Occipital lobe (tissue), 2 donors: ENCODE data around the gene RAD51. TPM values are rescaled to one million over a fixed set of nuclear protein-coding genes. Genes with fewer than 3 reads are reported as not detected.
"Not testable (repeated sequence)": the region's sequence is repeated elsewhere in the genome, so short reads cannot be mapped to it uniquely, and the experiment has no call there.

Experiments used
- DNase-seq: peaks from one replicate; lab custom pipeline; 2025; lab: John Stamatoyannopoulos, UW
- total RNA-seq: library from RNA; depleted of rRNA; stranded (reverse); fragments of >200 nt; gene quantifications from one replicate; pipeline ENCODE4 v1.2.3, GENCODE V29; 2014

Gene RAD51
- 0.47 TPM for total RNA-seq

DNA sequence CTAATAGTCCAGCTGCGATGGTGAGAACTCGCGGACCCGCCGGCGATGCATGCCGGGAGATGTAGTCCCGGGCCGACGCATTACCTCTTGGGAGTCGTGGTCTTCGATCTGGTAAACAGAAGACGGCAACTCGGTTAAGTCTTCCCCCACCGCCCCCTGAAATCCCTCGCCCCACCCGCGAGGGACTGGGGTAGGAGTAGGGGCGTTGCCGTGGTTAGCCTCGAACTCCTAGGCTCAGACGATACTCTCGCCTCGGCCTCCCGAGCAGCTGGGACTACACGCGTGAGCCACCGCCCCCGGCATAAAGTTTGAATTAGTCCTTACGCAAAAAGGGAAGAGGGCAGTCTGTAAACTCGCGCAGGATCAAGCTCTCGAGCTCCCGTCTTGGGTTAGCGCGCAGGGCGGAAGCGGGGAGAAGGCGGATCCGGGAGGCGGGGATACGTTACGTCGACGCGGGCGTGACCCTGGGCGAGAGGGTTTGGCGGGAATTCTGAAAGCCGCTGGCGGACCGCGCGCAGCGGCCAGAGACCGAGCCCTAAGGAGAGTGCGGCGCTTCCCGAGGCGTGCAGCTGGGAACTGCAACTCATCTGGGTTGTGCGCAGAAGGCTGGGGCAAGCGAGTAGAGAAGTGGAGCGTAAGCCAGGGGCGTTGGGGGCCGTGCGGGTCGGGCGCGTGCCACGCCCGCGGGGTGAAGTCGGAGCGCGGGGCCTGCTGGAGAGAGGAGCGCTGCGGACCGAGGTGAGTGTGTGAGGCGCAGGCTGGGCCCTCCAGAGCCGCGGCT lies at the start of gene RAD51:
Gene RAD51 (plus strand): TSS at position 487 of the 781 bp plus-strand sequence. CDS start 3,585 bp downstream, outside the sequence.
- peak; percentile 82 for DNase-seq

DNA sequence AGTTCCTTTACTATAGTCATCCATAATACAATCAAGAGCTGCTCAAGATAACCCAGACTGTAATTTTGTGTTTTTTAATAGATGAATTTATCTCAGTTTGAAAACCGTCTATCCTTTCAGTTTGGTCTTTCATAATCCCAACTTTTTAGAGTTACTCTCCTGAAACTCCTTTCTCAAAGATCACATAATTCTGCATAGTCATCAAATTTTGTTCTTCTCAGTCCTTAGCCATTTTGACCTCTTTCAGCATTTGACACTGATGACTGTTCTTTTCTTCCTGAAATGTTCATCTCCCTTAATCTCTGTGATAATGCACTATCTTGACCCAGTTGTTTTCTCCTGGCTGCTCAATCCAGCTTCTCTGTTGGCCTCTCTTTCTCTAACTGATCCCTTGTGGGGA lies 47.5 kb upstream of the RAD51 start:
- DNase-seq = no peak

DNA sequence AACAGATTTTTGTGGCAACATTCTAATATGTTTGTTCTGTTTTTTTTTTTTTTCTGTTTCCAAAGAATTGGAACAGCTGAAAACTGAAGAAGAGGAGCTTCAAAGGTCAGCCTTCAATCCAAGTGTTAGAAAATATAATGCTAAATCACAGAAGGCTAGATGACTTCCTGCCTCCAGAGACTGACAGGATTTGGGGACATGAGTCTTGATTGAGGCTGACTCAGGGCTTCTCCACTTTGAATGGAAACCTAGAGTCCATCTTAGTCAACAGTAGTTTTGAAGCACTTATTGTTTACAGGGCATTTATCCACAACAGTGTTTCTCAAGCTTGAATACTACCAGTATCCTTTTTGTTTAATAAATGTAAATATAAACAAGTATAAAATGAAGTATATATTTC lies 44.5 kb upstream of the RAD51 start:
- DNase-seq = no peak

DNA sequence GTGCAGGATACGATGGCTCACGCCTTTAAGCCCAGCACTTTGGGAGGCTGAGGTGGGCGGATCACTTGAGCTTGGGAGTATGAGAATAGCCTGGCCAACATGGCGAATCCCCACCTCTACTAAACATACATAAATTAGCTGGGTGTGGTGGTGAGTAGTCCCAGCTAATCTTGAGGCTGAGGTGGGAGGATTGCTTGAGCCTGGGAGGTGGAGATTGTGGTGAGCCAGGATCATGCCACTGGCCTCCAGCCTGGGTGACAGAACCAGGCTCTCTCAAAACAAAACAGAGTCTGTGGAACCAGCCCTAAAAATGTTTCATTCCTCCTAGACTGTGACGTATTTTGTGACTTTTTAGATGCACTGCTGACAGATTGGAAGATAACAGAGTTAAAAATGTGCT lies 34.3 kb upstream of the RAD51 start:
- no peak for DNase-seq

DNA sequence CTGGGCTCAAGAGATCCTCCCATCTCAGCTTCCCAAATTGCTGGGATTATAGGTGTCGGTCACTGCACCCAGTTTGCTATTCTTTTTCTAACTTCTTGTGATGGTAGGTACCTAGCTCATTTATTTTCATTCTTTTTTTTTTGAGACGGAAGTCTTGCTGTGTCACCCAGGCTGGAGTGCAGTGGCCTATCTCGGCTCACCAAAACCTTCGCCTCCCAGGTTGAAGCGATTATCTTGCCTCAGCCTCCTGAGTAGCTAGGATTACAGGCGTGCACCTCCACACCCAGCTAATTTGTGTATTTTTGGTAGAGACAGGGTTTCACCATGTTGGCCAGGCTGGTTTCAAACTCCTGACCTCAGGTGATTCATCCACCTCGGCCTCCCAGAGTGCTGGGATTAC lies 30.1 kb upstream of the RAD51 start:
- no peak for DNase-seq

DNA sequence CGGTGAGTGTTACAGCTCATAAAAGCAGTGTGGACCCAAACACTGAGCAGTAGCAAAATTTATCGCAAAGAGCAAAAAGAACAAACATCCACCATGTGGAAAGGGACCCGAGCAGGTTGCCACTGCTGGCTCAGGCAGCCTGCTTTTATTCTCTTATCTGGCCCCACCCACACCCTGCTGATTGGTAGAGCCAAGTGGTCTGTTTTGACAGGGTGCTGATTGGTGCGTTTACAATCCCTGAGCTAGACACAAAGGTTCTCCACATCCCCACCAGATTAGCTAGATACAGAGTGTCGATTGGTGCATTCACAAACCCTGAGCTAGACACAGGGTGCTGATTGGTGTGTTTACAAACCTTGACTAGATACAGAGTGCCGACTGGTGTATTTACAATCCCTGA lies 18.7 kb upstream of the RAD51 start:
- DNase-seq = not testable (repeated sequence)

DNA sequence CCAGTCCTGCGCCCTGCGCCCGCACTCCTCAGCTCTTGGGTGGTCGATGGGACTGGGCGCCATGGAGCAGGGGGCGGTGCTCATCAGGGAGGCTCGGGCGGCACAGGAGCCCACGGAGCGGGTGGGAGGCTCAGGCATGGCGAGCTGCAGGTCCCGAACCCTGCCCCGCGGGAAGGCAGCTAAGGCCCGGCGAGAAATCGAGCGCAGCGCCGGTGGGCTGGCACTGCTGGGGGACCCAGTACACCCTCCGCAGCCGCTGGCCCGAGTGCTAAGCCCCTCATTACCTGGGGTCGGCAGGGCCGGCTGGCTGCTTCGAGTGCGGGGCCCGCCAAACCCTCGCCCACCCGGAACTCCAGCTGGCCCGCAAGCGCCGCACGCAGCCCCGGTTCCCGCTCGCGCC lies 18.1 kb upstream of the RAD51 start:
- DNase-seq = not testable (repeated sequence)

DNA sequence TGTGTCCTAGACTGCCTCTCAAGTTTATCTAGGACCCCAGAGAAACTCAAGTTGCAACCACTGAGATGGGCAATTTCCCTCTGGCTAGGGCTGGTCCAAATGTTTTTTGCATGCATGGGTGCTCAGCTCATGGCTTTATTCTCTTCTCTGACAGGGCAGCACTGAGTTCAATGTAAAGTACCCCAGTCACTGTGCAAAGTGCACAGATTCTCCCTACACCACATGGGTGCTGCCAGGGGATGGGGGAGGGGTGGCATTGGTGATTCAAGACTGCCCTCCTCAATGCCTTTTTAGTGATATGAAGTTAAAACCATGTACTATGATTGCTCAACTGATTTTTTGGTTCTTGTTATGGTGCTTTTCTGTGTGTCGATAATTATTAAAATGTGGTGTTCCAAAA lies 14.8 kb upstream of the RAD51 start:
- DNase-seq = no peak

DNA sequence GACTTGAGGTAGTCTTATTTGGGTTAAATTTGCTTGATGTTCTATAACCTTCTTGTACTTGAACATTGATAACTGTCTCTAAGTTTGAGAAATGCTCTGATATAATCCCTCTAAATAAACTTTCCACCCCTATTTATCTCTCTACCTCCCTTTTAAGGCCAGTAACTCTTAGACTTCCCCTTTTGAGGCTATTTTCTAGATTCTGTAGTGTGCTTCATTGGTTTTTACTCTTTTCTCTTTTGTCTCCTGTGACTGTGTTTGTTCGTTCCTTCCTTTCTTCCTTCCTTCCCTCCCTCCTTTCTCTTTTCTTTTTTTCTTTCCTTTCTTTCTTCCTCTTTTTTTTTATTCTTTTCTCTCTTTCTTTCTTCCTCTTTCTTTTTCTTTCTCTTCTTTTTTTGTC lies 14.0 kb upstream of the RAD51 start:
- not testable (repeated sequence) for DNase-seq

DNA sequence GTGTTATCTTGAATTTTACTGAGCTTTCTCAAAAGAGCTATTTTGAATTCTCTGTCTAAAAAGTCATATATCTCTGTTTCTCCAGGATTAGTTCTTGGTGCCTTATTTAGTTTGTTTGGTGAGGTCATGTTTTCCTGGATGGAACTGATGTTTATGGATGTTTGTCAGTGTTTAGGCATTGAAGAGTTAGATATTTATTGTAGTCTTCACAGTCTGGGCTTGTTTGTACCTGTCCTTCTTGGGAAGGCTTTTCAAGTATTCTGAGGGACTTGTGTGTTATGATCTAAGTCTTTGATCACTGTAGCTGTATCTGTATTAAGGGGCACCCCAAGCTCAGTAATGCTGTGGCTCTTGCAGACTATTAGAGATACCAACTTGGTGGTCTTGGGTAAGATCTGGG lies 10.6 kb upstream of the RAD51 start:
- no peak for DNase-seq

DNA sequence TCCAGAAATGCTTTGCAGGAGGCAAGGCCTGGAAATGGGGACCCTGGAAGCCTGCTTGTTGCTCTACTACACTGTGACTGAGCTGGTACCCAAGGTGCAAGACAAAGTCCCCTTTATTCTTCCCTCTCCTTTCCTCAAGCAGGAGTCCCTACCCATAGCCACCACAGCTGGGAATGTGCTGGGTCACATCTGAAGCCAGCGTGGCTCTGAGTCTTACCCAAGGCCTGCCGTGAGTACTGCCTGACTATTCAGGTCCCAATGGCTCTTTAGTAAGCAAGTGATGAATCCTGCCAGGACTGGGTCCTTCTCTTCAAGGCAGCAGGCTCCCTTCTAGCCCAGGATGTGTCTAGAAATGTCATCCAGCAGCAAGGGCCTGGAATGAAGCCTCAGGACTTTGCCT lies 9.6 kb upstream of the RAD51 start:
- no peak for DNase-seq

DNA sequence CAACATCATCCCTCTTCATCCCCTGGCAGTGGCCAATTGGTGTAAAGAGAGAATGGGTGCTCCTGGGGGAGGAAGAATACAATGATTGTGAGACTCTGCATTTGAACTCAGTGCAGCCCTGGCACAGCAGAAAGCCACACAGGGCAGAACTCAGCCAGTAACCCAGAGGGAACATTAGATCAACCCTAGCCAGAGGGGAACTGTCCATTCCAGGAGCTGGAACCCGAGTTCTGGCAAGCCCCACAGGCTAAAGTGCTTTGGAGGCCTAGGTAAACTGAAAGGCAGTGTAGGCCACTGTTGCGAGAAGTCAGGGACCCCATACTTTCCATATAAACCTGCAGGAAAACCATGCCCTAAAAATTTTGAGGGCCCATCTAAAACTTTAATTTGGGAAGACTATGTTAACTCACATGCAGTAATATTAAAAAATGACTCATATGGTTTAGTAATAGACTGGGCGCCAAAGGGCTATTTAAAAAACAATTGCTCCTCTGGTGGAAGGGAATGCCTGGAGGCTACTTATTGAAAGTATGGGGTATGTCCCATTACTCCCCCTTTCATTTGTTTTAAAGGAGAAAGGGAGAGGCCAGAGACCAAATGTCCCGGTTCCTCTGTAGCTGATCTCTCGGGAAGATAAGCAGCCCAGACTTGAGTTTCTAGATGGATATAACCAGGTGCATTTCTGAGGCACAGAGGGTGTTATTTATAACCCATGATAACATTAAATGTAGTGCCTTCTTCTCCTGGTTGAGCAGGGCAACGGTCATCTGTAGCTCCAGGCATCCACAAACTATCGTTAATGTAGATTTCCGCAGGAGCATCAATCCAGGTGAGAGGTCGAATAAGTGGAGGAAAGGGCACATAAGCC lies 5.8 kb upstream of the RAD51 start:
- no peak for DNase-seq

DNA sequence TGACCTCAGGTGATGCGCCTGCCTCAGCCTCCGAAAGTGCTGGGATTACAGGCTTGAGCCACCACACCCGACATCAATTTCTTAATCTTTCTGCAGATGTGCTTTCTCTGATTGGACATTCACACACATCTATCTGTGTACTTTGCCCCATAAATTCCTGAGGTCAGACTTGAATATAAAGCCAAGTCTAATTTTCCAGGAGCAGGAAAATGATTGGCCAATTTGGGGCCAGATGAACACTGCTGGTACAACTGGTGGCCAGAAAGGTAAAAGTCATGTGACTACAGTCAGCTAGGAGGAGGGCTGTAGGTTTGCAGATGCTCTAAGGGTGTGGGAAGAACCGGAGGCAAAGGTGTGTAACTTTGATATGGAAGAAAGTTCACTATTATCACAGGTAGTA lies 3.2 kb upstream of the RAD51 start:
- DNase-seq = no peak

DNA sequence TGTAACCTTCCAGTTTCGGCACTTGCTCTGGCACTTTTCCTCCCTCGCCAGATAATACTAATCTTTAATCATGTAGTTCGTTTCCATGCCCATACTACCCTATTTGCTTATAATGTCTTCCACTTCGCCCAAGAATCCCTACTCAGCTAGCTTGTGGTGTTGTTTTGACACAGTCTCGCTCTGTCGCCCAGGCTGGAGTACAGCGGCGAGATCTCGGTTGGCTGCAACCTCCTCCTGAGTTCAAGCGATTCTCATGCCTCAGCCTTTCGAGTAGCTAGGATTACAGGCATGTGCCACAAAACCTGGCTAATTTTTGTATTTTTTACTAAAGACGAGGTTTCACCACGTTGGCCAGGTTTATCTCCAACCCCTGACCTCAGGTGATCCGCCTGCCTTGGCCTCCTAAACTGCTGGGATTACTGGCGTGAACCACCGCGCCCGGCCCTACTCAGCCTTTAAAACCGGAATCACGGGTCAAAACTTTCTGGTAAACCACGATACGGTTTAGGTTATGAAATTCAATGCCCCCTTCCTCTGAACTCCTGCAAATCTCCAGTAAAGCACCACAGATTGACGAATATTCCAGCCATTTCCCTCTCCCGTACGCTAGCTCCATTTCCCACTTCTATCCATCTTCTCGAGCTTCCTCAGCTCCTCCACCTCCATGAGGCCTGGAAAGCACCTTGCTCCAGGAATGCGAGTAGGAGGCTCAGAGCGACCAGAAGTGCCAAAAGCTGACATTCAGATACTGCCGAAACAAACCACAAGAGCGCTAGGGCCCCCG lies 878 bp upstream of the RAD51 start:
- no peak for DNase-seq

DNA sequence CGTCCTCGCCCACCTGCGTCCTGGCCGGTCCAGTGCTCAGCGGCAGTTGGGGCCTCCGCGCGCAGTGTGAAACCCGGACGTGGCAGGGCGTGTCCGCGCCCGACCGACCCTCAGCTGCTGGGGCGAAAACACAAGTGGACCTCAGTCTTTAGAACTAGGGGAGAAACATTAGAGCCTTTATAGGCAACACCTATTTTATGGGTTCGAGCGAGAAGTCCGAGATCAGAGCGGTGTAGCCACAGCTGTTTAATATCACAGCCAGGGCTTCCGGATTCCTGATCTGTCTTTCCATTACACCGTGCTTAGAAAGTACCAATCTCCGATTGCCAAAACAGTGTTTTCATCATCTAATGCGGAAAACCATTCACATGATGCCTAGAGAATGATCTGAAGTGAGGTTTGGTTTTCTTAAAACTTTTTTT lies 506 bp downstream of the RAD51 start:
- peak; percentile 15 for DNase-seq

DNA sequence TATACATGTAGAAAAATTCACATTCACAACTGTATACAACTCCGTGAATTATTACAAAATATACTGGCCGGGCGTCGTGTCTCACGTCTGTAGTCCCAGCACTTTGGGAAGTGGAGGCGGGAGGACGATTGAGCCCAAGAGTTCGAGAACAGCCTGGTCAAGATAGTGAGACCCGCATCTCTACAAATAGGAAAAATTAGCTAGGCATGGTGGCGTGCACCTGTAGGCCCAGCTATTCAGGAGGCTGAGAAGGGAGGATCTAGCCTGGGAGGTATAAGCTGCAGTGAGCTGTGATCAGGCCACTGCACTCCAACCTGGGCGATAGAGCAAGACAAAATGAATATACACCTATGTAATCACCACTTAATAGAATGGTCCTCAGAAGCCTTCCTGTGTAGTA lies 1.3 kb downstream of the RAD51 start:
- no peak for DNase-seq

DNA sequence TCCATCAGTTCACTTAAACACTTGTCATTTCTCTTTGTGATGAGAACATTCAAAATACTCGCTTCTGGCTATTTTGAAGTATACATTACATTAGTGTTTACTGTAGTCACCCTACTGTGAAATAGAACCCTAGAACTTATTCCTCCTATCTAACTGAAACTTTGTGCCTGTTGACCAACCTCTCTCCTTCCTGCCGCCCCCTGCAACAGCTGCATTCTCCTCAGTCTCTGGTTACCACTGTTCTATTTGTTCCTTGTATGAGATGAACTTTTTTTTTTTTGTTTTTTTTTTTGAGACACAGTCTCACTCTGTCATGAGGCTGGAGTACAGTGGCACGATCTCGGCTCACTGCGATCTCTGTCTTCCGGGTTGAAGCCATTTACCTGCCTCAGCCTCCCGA lies 2.9 kb downstream of the RAD51 start:
- DNase-seq = no peak

DNA sequence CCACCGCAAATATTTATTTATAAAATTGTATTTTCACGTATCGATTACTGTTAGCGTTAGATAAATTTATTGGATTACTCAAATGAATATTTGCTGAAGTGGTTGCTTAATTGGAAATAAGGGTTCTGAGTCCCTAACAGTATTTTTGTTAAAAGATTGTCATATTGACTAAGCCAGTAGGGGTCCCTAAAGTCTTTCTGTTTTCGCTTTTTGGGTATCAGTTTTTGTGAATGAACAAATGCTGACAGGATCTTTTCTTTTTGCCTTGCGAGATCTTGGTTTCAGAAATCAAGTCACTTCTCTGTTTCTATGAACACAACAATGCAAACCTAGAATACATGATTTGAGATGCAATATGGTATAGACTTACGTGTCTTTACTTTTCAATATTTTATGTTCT lies 7.1 kb downstream of the RAD51 start:
- DNase-seq = no peak

DNA sequence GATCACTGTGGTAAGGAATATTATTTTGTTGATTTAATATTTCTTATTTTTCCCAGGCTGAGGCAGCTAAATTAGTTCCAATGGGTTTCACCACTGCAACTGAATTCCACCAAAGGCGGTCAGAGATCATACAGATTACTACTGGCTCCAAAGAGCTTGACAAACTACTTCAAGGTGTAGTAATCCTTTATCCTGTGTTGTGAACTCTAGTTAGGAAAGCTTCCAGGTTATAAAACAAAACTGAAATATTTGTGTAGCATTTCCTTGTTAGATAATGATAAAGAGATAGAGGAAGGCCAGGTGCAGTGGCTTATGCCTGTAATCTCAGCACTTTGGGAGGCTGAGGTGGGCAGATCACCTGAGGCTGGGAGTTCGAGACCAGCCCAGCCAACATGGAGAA lies 11.1 kb downstream of the RAD51 start:
- DNase-seq = no peak

DNA sequence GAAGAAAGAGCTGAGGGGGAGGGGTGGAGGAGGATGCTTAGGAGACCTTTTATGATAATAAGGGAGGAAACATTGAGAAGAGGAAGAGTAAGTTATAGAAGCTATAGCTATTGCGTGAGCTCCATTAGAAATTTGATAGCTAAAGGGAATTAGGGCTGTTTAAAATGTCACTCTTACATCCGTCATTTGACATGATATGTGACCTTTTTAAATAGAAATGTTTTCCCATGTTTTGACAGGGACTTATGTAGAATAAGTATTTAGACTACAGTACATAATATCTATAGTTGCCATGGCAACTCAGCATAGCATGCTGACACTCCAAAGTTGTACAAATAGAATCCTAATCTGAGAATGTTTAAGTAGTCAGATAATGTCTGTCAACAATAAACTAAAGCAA lies 19.2 kb downstream of the RAD51 start:
- DNase-seq = no peak

DNA sequence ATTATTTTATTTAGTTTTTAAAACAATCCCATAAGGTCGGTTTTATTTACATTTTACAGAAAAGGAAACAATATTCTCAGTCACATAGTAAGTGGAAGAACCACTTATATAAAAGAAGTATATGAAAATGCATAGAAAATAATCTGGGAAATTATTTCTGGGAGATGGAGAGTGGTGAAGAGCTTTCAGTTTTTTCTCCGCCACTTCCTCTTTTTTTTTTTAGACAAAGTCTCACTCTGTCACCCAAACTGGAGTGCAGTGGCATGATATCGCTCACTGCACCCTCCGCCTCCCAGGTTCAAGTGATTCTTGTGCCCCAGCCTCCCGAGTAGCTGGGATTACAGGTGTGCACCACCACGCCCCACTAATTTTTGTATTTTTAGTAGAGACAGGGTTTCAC lies 21.2 kb downstream of the RAD51 start:
- no peak for DNase-seq

DNA sequence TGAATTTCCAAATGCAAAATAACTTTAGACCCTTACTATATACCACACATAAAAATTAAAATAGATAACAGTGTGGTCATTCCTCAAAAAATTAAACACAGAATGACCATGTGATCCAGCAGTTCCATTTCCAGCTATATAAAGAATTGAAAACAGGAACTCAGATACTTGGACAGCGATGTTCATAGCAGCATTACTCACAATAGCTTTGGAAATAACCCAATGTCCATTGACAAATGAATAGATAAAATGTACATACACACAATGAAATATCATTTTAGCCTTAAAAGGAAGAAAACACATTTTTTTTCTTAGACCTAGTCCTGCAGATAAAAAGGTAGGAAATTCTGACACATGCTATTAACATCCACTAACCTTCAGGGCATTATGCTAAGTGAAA lies 26.7 kb downstream of the RAD51 start:
- DNase-seq = no peak
